Stimulated activated CD8-positive, alpha-beta memory T cell treated with anti-CD3 and anti-CD28 coated beads, Interleukin-7, amount 100 ng/mL, for 48 hours (primary cell): Measurements from ENCODE around the gene CST3.

ENCODE experiments used
- DNase-seq, 2 donors: peaks; one replicate each; pipeline ENCODE4 v3.0.0-alpha.2; 2020; ENCODE audit warnings: low read depth in 1 of 2; ENCODE audit errors: extremely low read depth in 1 of 2

CST3 gene

DNA sequence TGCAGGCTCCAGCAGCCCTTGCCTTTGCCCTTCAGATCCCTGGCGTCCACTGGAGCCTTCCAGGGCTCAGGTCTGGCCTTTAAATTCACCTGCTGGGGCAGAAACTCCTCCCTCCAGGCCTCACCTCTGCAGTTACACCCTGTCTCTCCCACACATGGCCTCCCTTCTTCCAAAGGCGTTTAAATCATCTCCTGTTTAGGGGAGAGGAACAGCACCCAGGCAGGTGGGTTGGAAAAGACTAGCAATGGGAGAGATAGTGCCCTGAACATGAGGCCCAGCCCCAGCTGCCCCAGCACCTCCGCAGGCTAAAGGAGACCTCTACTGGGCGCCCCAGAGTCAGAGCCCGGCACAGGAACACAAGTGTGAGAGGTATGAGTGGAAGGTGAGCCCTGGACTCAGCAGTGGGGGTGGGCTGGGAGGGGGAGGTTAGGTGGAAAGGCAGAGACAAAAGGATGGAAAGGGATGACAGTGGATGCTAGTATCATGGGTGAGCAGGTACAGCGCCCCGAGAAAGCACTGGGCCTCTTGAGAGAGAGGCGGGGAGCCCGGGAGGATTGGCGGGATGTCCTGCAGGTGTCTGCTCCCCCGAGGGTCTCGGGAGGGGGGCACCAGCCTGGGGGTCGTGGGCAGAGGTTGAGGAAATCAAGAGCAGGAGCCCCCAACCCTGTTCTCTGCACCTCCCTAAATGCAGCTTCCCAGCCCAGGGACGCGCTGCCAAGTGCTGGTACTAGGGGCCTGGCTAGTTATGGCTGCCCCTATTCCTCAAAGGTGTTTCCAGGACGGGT is 31.7 kb downstream of the CST3 start, which contains the start of gene CST9:
TSS of gene CST9 (minus strand) at position 51 of the 785 bp plus-strand sequence. CDS start 53 bp downstream, outside the sequence.
- no peak for DNase-seq

DNA sequence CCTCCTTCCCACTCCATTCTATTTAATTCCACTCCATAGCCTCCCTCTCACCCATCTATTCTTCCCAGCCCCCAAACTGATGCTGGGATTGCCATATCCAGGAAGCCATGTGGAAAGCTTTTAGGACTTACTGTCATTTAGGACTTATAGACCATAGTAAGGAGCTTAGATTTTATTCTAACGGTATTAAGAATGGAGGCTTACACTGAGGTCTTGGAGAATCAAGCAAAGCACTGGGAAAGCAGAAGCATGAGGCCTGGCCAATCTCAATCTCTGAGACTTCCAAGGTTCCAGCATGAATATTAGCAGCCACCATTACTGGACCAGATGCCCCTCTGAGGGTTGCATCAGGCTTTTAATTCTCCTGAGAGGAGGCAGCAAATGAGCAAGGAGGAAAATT is 33.4 kb downstream of the CST3 start:
- DNase-seq, result no peak

DNA sequence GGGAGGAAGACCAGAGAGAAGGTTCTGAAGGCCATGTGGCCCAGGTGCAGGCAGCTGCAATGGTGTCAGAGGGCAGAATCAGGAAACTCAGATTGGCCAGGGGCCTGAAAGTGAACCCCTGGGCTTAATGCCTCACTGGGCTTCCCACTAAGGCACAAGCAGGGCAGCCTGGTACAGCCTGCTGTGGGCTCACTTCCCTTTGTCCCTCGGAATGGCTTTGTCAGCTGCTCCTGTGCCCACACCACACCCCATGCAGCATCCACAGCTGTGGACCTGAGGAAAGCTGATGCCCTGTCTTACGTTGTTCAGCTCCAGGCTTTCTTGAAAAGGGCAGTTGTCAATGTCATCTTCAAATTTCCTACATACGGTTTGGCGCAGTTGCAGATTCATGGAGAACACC is 34.4 kb downstream of the CST3 start:
- no peak for DNase-seq

DNA sequence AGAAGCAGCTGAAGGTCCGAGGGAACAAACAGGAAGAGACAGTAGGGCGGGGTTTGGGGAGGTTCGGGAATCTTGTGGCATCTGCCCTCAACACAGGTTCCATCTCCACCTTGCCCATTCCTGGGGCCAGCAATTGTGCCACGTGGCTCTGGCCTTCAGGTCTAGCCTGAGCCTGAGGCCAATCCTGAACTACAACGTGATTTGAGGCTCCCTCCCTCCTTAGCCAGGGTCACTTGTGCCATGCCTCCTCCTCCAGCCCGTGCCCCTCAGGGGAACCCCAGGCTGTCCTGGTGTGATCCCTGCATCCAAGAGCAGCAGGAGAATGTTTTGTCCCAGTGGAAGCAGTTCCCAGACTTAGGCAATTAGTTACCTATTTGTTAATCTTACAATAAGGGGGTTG is 35.1 kb downstream of the CST3 start:
- no peak for DNase-seq

DNA sequence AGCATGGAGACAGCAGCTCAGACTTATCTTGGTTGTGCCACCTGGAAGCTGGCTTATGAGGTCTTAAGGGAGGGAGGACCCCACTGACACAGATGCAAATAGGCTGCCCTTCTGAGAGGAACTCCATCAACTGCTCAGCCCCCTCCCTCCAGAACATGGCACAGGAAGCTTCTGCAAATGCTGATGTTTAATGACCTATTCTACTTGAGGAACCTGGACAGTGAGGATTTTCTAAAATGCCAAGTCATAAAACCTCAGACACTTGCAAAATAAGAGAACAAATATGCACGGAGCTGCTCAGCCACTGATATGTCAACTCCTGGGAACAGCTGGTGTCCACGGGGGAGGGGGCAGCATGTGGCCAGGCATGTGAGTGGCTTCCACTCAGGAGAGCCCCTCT is 35.5 kb downstream of the CST3 start:
- no peak for DNase-seq

DNA sequence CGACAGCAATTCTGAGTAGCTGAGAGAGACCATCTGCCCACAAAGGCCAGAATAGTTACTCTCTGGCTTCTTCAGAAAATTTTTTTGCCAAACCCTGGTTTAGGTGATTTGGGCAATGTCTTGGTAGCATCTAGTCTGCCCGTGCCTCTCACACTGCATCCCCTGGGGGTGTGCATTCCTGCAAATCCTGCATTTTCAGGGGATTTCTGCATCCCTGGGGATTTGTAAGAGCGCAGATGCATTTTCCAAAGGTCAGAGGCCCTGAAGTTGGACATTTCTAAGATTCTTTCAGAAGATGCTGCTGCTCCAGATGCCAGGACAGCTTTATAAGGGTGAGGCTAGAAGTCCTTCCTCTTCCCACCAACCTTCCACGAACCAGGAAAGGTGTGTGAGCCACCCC is 36.0 kb downstream of the CST3 start:
- DNase-seq, result no peak

DNA sequence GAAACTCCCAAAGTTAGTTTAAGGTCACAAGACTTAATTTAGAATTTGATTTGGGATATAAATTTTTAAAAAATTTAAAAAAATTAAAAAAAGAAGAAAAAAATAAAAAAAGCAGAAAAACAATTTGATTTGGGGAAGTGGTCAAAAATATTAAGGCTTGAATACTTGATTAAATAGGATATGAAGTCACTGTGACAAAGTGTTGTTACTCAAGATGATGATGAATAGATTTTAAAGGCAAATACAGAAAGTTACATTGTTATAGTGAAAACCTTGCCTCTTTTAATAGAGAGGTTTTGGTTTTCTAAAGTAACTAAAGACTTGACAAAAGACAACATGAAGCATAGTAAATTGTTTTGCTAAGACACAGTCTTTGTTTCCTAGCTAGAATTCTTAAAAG is 39.3 kb downstream of the CST3 start:
- no peak for DNase-seq

DNA sequence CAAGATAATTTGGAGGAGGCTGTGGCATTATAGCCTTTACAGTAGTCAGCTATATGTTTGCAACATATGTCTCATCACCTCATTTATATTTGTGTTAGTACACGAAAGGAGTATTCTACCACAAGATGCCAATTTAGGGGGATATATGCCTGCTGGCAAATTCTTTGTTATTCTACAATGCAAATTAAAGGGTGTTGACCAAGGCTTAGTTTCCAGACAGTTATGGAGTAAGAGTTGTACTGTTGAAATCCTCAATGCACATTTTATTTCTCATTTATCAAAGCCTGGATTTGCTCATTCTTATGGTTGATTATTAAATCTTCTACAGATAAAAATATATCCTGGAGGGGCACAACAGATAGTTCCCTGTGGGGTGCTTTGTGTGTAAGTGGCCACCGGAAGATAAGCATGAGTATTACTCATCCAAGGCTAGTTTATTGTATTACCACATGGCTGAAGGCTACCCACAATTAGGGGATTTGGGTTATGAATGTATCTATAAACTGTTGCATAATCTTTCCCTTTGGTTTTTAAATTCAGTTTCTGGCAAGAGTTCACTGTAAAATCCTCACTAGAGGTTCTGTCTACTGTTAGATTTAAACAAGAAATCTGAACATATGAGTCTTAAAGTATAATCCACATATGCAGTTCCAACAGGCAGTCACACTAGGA is 41.0 kb downstream of the CST3 start:
- DNase-seq, result no peak

DNA sequence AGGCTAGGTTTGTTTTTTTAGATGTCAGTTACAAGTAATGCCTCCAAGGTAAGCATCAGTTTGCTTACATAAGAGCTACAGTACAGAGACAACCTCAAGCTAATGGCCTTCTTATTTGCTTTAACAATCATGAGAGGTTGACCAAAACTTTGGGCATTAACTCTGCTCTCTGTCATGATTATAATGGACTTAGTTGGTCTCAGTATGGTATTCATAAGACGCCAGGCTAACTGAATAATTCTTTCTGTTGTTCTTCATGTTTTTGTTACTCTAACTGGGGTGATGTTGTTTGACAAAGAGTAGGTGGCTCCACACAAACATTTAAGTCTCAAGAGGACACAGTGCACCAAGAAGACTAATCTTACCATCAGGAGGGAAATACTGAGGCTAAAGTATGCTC is 41.8 kb downstream of the CST3 start:
- no peak for DNase-seq

DNA sequence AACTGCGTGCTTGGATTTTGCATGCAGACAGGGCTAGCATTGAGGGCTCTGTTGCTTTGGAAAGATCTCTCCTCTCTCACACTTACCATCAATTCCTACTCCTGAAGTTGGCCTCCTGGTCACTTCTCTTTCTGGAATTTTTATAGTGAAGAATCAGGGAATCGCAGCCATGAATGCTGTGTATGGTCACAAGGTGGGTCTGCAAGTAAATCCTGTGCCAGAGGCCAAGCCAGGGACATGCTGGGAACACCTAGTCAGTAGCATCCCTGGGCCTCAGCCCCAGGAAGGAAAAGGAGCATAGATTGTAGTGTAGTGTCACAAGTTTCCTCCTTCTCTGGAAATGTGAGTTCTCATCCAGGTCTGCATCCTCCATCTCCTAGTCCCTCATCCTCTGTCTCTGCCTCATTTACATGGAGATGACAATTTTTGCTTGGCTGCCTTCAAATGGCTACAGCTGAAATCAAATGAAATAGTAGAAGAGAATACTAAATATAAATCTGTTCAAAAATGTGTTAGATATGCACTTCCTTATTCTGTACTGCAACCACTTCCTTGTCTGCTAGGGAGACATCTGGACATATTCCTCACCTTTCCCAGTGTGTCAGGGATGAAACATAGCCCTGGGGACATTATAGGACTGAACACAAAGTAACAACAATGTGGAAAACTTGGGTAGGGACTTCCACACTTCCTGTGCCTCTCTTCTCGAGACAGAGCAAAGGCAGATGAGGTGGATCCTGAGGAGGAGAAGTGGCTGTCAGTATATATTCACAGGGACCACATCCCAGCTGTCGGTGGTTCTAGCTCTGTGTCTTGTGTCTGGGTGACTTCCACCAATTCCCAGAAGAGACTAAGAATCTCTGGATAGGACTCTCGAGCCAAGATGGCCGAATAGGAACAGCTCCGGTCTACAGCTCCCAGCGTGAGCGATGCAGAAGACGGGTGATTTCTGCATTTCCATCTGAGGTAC is 49.0 kb downstream of the CST3 start:
- DNase-seq, result no peak

DNA sequence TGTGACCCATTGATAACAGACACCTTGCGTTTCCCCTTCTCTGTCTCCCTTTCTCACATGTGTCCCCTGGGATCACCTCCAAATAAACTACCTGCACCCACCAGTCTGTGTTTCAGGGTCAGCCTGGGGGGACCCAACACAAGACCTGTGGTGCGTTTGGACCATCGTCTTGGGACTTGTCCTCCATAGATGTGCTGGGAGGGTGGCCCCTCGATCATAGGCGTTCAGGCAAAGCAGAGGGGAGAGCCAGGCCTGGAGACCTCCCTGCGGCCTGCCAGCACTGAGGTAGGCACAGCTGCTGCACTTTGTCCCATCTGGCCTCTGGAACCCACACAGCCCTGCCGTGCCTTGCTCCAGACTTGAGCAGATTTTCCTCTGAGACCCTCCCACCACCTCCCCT is 50.1 kb downstream of the CST3 start:
- no peak for DNase-seq

DNA sequence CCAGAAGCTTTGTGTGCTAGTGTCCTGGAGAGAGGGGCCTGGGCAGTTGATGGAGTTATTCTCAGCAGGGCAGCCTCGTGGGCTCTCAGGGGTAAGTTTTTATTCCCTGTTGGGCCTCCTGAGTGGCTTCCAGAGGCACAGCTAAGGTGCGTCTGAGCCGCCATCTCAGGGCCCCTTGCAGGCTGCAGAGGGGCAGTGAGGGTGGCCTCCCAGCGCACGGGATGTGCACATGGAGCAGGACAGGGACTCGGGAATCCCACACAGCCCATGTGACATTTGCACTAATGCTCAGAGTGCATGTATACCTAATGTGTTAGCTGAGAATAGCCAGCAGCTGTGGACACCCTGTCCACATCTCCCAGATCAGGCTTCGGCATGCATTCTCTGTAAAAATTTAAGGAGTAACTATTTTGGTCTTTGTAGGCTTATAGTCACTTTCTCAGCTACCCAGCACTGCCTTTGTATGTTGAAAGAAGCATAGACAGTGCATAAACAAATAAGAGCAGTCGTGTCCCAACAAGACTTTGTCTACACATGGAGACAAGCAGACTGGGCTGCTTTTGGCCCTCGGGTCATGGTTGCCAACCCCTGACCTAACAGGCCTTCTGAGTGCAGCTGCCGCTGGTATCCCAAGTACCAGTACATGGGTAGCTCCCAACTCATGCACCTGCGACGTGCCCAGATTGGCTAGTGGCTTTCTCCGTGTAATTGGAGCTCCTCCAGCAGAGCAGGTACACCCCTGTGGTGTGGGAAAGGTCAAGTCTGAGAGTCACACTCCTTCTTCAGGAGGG is 50.8 kb downstream of the CST3 start:
- DNase-seq, result no peak

DNA sequence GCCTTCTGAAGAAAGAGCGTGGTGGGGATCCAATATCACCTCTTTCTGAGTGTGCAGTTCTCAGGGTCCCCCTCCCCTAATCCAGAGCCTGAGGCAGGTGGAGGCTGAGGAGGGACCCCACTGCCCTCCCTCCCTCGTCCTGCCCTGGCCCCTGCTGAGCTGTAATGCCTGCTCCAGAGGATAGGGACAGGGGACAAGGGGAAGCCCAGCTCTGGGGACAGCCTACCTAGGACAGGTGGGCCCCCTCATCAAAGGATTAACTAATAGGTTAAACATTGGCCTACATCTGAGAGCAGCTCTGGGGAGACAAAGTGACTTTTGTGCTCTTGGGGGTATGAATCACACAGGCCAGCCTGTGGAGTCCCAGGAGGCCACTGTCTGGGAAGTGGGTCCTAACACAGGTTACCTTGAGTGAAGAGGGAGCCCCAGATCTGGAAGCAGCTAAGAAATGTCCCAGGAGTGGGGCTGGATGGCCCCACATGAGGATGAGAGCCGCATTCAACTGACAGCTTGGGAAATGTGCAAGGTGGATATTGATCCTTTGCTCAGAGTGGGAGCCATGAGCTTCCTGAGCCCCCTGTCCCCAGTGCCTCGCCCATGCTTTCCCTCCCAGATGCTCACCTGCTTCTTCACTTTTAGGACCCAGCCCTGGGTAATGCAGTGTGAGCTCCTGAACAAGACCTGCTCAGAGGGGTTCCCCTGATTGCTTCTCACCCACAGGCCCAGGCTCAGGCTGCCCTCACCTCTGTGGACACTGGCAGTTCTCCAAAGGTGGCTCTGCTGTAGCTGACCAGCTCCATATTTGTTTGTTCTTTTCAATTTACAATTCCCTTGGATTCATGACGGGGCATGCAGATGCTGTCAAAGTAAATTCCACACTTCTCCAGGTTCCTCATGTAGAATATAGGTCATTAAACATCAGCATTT is 51.7 kb downstream of the CST3 start:
- DNase-seq, result no peak

DNA sequence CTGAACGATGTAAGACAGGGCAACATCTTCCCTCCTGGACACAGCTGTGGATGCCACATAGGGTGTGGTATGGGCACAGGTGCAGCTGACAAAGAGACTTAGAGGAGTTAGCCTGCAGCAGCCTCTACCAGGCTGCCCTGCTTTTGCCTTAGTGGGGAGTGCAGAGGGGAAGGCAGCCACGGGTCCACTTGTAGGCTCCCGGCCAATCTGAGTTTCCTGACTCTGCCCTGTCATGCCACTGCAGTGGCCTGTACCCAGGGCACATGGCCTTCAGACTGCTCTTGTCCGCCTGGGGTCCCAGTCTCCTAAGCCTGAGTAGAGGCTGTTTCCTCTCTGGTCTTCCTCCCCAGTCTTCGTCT is 52.3 kb downstream of the CST3 start:
- DNase-seq, result no peak

DNA sequence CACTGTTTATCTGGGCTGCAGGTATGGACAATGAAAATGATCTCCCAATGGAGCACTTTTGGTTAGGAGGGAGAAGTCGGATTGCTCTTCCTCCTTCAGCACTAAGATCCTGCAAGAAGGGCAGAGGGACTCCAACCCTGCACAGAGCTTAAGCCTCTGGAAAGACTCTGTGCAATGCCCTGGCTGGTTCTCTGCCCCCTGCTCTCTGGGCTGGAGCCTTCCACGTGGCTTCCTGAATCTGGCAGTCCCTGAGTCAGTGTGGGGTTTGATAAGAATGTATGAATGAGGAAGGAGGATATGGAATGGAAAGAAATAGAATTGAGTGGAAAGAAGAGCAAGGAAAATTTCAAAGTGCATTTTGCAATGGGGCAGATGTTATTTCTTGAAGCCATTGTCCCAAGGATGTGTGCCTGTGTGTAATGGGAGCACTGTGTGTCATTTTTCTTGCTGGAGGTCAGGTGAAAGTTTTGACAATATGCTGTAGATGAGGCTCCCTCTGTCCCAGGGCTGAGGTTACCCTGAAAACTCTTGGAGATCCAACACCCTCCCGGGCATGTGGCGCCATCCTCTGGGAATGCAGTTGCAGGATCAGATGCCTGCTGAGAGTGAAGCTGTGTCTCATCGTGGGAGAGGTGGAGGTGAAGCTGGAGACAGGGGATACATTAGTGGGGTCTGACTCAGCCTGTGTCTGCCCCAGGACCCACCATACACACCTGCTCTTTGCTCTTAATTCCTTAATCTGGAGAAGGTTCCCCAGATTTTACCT is 53.1 kb downstream of the CST3 start:
- DNase-seq, result no peak
